ENCODE results near the gene TLE2.
"Not testable (repeated sequence)": the region's sequence is repeated elsewhere in the genome, so short reads cannot be mapped to it uniquely, and the experiment has no call there.

Gene TLE2

DNA sequence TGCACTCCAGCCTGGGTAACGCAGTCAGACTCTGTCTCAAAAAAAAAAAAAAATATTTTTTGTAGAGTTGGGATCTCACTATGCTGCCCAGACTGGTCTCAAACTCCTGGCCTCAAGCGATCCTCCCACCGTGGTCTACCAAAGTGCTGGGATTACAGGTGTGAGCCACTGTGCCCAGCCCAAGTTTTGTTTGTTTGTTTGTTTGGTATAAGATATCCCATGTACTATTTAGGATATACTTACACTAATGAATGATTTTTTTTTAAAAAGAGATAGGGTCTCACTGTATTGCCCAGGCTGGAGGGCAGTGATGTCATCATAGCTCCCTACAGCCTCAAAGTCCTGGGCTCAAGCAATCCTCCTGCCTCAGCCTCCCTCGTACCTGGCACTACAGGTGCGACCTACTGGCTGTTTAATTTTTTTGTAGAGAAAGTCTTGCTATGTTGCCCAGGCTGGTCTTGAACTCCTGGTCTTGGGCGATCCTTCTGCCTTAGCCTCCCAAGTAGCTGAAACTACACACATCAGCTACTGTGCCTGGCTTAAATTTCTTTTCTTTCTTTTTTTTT, 27.8 kb downstream of the TLE2 start:
- peaks cover 6% of the 10 kb centered on the region for H3K4me1 ChIP-seq (ENCODE audit: control insufficient read depth, insufficient read depth, low read length)
- H3K27me3 ChIP-seq (ENCODE audit: control insufficient read depth, insufficient read depth, low read length): no peaks in the 10 kb centered on the region
- no peak for DNase-seq (ENCODE audit: low read depth, low spot score)
- no CpG with 5 or more reads among the region's 6 CpGs for WGBS (ENCODE audit: insufficient coverage, insufficient read length)
- no peak overlapping the region for H3K4me3 ChIP-seq (ENCODE audit: low read length)
- H3K9me3 ChIP-seq (ENCODE audit: control insufficient read depth, insufficient read depth, low read length): no peaks in the 10 kb centered on the region
- 0 out of 2 replicates have a peak, but pooled peaks cover 1% of the 10 kb centered on the region for H3K36me3 ChIP-seq (ENCODE audit: control insufficient read depth, insufficient read depth, low read length)
- no peak overlapping the region for H3K27ac ChIP-seq (ENCODE audit: low read length)

DNA sequence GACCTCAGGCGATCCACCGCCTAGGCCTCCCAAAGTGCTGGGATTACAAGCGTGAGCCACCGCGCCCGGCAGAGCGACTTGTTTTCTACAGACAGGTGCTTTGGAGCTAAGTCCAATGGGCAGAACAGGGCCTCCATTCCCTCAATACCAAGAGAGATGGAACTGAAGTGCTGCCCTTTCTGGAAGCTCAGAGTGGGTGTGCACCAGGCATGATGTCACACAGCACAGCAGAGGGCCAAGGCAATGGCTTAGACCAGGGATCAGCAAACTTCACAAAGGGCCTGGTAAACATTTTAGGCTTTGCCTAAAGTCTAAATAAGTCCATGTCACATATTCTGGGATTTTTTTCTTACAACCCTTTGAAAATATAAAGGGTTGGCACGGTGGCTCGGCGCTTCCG, 30.4 kb downstream of the TLE2 start:
- H3K4me1 ChIP-seq (ENCODE audit: control insufficient read depth, insufficient read depth, low read length): no peaks in the 10 kb centered on the region
- H3K27ac ChIP-seq (ENCODE audit: low read length): no peak overlapping the region
- no peaks in the 10 kb centered on the region for H3K27me3 ChIP-seq (ENCODE audit: control insufficient read depth, insufficient read depth, low read length)
- DNase-seq (ENCODE audit: low read depth, low spot score): no peak
- no peaks in the 10 kb centered on the region for H3K36me3 ChIP-seq (ENCODE audit: control insufficient read depth, insufficient read depth, low read length)
- H3K9me3 ChIP-seq (ENCODE audit: control insufficient read depth, insufficient read depth, low read length): no peaks in the 10 kb centered on the region
- WGBS (ENCODE audit: insufficient coverage, insufficient read length): no CpG with 5 or more reads among the region's 11 CpGs
- H3K4me3 ChIP-seq (ENCODE audit: low read length): no peak overlapping the region

DNA sequence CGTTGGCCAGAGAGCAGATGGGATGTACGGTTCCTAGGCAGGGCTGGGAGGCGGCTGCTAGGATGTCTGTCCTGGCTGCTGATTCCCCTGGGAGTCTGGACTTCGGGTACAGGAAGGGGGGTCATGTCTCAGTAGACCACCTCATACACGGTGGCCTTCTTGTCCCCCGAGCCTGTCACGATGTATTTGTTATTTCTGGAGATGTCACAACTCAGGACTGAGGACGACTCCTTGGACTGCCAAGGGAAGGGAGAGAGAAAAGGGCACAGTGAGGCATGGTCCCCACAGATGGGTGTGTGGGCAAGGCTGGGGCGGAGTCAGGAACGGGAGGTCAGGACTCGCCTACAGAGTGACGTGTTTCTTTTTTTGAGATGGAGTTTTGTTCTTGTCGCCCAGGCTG, 31.4 kb downstream of the TLE2 start:
- Histone ChIP-seq H3K4me1 (ENCODE audit: control insufficient read depth, insufficient read depth, low read length) (peaks cover 2% of the 10 kb centered on the region), H3K36me3 (ENCODE audit: control insufficient read depth, insufficient read depth, low read length) (no peaks in the 10 kb centered on the region), H3K4me3 (ENCODE audit: low read length) (no peak overlapping the region), H3K27me3 (ENCODE audit: control insufficient read depth, insufficient read depth, low read length) (no peaks in the 10 kb centered on the region), H3K27ac (ENCODE audit: low read length) (no peak overlapping the region), H3K9me3 (ENCODE audit: control insufficient read depth, insufficient read depth, low read length) (no peaks in the 10 kb centered on the region)
- no CpG with 5 or more reads among the region's 13 CpGs for WGBS (ENCODE audit: insufficient coverage, insufficient read length)
- no peak for DNase-seq (ENCODE audit: low read depth, low spot score)

DNA sequence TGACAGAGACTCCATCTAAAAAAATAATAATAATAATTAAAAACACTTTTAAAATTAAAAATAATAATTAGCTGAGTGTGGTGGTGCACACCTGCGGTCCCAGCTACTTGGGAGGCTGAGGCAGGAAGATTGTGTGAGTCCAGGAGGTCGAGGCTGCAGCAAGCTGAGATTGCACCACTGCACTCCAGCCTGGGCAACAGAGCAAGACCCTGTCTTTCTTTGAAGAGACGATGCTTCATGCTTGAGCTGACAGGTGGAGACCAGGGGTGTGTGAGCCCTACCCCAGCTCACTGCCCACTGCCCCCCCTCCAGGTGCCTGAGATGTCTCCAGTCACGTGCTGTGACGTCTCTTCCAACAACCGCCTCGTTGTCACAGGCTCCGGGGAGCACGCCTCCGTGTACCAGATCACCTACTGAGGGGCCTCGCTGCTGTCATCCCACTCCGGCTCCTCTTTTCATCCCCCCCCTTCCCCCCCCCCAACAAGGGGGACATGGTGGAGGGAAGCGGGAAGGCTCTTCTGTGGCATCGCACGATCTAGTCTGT, 34.4 kb downstream of the TLE2 start:
- no peak for DNase-seq (ENCODE audit: low read depth, low spot score)
- no peaks in the 10 kb centered on the region for H3K27me3 ChIP-seq (ENCODE audit: control insufficient read depth, insufficient read depth, low read length)
- no peak overlapping the region for H3K4me3 ChIP-seq (ENCODE audit: low read length)
- H3K4me1 ChIP-seq (ENCODE audit: control insufficient read depth, insufficient read depth, low read length): peaks cover 2% of the 10 kb centered on the region
- WGBS (ENCODE audit: insufficient coverage, insufficient read length): no CpG with 5 or more reads among the region's 15 CpGs
- no peaks in the 10 kb centered on the region for H3K36me3 ChIP-seq (ENCODE audit: control insufficient read depth, insufficient read depth, low read length)
- H3K9me3 ChIP-seq (ENCODE audit: control insufficient read depth, insufficient read depth, low read length): no peaks in the 10 kb centered on the region
- no peak overlapping the region for H3K27ac ChIP-seq (ENCODE audit: low read length)

DNA sequence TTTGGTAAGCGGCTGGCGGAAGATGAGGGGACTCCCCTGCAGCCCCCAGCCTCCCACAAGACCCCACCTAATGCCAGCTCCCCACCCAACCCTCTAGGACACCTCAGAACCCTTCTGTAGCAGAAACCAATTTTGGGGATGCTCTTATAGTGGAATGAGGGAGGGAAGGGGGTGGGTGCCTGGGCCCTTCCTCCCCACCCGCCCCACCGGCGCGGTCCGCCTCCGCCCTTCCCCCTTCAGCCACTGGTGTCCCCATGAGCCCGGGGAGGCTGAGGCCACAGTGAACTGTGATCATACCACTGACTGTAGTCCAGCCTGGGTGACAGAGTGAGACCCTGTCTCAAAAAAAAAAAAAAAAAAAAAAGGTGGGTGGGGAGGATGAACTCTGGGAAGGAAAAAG, 35.5 kb downstream of the TLE2 start:
- peaks cover 2% of the 10 kb centered on the region for H3K4me1 ChIP-seq (ENCODE audit: control insufficient read depth, insufficient read depth, low read length)
- DNase-seq (ENCODE audit: low read depth, low spot score): no peak
- H3K27ac ChIP-seq (ENCODE audit: low read length): no peak overlapping the region
- WGBS (ENCODE audit: insufficient coverage, insufficient read length): no CpG with 5 or more reads among the region's 9 CpGs
- H3K27me3 ChIP-seq (ENCODE audit: control insufficient read depth, insufficient read depth, low read length): no peaks in the 10 kb centered on the region
- H3K9me3 ChIP-seq (ENCODE audit: control insufficient read depth, insufficient read depth, low read length): no peaks in the 10 kb centered on the region
- no peak overlapping the region for H3K4me3 ChIP-seq (ENCODE audit: low read length)
- H3K36me3 ChIP-seq (ENCODE audit: control insufficient read depth, insufficient read depth, low read length): no peaks in the 10 kb centered on the region

DNA sequence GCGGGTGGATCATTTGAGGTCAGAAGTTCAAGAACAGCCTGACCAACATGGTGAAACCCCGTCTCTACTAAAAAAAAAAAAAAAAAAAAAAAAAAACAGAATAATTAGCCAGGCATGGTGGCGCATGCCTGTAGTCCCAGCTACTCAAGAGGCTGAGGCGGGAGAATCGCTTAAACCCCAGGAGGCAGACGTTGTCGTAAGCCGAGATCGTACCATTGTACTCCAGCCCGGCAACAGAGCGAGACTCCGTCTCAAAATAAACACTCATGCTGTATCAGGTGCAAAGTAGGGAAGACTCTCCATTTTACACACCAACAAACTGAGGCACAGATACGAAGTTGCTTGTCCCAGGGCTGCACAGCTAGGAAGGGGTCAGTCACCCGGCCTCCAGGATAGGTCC, 36.1 kb downstream of the TLE2 start:
- H3K36me3 ChIP-seq (ENCODE audit: control insufficient read depth, insufficient read depth, low read length): no peaks in the 10 kb centered on the region
- H3K9me3 ChIP-seq (ENCODE audit: control insufficient read depth, insufficient read depth, low read length): no peaks in the 10 kb centered on the region
- no peaks in the 10 kb centered on the region for H3K27me3 ChIP-seq (ENCODE audit: control insufficient read depth, insufficient read depth, low read length)
- no peak overlapping the region for H3K27ac ChIP-seq (ENCODE audit: low read length)
- no peak for DNase-seq (ENCODE audit: low read depth, low spot score)
- WGBS (ENCODE audit: insufficient coverage, insufficient read length): no CpG with 5 or more reads among the region's 14 CpGs
- H3K4me3 ChIP-seq (ENCODE audit: low read length): no peak overlapping the region
- H3K4me1 ChIP-seq (ENCODE audit: control insufficient read depth, insufficient read depth, low read length): peaks cover 2% of the 10 kb centered on the region

DNA sequence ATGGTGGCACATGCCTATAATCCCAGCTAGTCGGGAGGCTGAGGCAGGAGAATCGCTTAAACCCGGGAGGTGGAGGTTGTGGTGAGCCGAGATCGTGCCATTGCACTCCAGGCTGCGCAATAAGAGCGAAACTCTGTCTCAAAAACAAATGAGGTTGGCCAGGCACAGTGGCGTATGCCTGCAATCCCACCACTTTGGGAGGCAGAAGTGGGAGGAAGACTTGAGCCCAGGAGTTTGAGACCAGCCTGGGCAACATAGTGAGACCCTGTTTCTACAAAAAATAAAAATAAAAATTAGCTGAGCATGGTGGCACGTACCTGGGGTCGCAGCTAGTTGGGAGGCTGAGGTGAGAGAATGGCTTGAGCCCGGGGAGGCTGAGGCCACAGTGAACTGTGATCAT, 36.7 kb downstream of the TLE2 start:
- H3K27me3 ChIP-seq (ENCODE audit: control insufficient read depth, insufficient read depth, low read length); H3K36me3 ChIP-seq (ENCODE audit: control insufficient read depth, insufficient read depth, low read length); H3K9me3 ChIP-seq (ENCODE audit: control insufficient read depth, insufficient read depth, low read length); H3K27ac ChIP-seq (ENCODE audit: low read length); H3K4me1 ChIP-seq (ENCODE audit: control insufficient read depth, insufficient read depth, low read length); DNase-seq (ENCODE audit: low read depth, low spot score); H3K4me3 ChIP-seq (ENCODE audit: low read length): not testable (repeated sequence)
- no CpG with 5 or more reads among the region's 11 CpGs for WGBS (ENCODE audit: insufficient coverage, insufficient read length)

DNA sequence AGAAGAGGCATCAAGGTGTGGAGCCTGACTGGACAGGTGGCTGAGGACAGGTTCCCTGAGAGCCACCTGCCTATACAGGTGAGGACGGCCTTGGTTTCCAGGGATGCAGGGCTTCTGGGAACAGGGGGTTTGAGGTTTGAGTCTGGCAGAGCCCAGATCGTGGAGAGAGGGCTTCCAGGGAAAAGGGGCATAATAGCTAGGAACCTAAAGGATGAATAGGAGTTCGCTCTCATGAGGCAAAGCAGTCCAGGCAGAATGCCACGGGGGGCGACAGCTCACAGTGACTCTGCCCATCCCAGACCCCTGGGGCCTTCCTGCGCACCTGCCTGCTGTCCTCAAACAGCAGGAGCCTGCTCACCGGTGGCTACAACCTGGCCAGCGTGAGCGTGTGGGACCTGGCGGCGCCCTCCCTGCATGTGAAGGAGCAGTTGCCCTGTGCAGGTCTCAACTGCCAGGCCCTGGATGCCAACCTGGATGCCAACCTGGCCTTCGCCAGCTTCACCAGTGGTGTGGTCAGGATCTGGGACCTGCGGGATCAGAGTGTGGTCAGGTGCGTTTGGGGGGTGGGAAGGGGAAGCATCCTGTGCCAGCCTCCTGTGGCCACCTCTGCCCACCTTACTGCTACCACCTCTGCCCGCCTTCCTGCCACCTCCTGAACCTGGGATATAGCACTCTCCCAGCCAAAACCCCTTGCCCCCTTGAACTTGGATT, 39.7 kb downstream of the TLE2 start:
- H3K9me3 ChIP-seq (ENCODE audit: control insufficient read depth, insufficient read depth, low read length): no peaks in the 10 kb centered on the region
- DNase-seq (ENCODE audit: low read depth, low spot score): no peak
- H3K4me1 ChIP-seq (ENCODE audit: control insufficient read depth, insufficient read depth, low read length): peaks cover 8% of the 10 kb centered on the region
- no peak overlapping the region for H3K4me3 ChIP-seq (ENCODE audit: low read length)
- H3K27me3 ChIP-seq (ENCODE audit: control insufficient read depth, insufficient read depth, low read length): no peaks in the 10 kb centered on the region
- H3K27ac ChIP-seq (ENCODE audit: low read length): no peak overlapping the region
- no CpG with 5 or more reads among the region's 15 CpGs for WGBS (ENCODE audit: insufficient coverage, insufficient read length)
- no peaks in the 10 kb centered on the region for H3K36me3 ChIP-seq (ENCODE audit: control insufficient read depth, insufficient read depth, low read length)

DNA sequence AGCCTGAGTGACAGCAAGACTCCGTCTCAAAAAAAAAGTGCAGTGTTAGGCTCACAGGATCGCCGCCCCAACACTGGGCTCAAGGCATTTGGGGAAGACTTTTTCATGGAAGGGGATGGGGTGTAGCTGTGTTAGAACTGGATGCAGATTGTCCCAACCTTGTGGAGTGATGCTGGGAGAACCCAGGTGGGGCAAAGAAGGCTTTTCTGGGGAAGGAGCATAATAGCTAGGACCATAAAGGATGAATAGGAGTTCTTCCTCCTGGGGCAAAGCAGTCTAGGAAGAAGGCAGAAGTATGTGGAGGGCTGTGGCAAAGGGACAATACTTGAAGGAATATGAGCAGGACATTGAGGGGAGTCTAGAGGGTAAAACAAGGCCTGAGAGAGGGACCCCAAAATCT, 40.5 kb downstream of the TLE2 start:
- Histone ChIP-seq H3K27me3 (ENCODE audit: control insufficient read depth, insufficient read depth, low read length) (no peaks in the 10 kb centered on the region), H3K4me1 (ENCODE audit: control insufficient read depth, insufficient read depth, low read length) (peaks cover 8% of the 10 kb centered on the region), H3K27ac (ENCODE audit: low read length) (no peak overlapping the region), H3K9me3 (ENCODE audit: control insufficient read depth, insufficient read depth, low read length) (no peaks in the 10 kb centered on the region), H3K36me3 (ENCODE audit: control insufficient read depth, insufficient read depth, low read length) (no peaks in the 10 kb centered on the region), H3K4me3 (ENCODE audit: low read length) (no peak overlapping the region)
- DNase-seq (ENCODE audit: low read depth, low spot score): no peak
- no CpG with 5 or more reads among the region's 3 CpGs for WGBS (ENCODE audit: insufficient coverage, insufficient read length)

DNA sequence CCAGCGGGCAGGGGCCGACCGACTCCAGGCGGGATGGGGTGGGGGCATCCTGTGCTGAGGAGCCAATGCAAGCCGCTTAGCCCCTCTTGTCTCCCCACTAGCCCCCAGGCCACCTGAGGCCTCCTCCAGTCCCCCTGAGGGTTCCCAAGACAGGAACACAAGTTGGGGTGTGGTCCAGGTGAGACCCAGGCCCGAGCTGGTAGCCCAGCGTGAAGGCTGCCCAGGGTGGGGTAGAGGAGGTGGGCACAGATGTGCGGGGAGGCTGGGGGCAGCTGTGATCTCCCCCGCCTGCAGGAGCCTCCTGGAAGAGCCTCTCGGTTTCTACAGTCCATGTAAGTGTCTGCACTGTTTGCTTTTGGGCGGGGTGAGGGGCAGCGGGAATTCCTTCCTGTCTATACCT, 41.3 kb downstream of the TLE2 start:
- no peaks in the 10 kb centered on the region for H3K36me3 ChIP-seq (ENCODE audit: control insufficient read depth, insufficient read depth, low read length)
- H3K4me1 ChIP-seq (ENCODE audit: control insufficient read depth, insufficient read depth, low read length): peaks cover 10% of the 10 kb centered on the region; the same call in 1 of the 2 replicates
- H3K4me3 ChIP-seq (ENCODE audit: low read length): no peak overlapping the region
- no CpG with 5 or more reads among the region's 12 CpGs for WGBS (ENCODE audit: insufficient coverage, insufficient read length)
- no peaks in the 10 kb centered on the region for H3K27me3 ChIP-seq (ENCODE audit: control insufficient read depth, insufficient read depth, low read length)
- no peak overlapping the region for H3K27ac ChIP-seq (ENCODE audit: low read length)
- no peak for DNase-seq (ENCODE audit: low read depth, low spot score)
- H3K9me3 ChIP-seq (ENCODE audit: control insufficient read depth, insufficient read depth, low read length): no peaks in the 10 kb centered on the region

All from iPS DF 6.9 (cell line).